ENCODE measurements around the gene PLXNB2.
A peak's percentile ranks its signal among the peaks of the same experiment; 100 is the strongest.
"Not testable (repeated sequence)": the region's sequence is repeated elsewhere in the genome, so short reads cannot be mapped to it uniquely, and the experiment has no call there.

PLXNB2 gene

DNA sequence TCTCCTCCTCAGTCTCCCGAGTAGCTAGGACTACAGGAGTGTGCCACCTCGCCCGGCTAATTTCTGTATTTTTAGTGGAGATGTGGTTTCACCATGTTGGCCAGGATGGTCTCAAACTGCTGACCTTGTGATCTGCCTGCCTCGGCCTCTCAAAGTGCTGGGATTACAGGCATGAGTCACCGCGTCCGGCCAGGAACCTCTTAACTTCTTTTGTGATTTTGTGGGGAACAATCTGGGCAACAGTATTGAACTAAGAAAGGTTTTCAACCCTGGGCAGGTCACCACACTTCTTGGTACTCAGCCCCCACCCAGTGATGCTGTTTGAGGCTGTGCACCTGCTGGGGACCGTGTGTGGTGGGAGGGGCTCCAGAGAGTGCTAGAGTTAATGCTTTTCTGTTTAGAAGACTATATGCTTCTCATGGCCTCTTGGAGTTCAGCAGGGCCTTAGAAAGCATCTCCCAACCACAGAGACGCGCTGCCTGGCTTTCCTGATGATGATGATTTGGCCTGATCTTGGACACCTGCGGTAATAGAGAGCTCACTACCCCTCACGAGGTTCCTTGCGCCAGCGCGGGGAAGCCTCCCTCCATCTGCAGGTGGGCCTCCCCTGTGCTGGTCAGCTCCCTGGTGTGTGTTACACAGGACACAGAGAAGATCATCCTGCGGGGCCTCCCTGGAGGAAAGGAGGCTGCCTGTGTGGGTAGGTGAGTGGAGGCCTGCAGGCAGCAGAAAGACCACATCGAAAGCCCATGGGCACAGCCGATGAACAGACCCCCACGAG, 18.2 kb upstream of the PLXNB2 start:
- DNase-seq, result peak in 2 of 3 experiments; percentile 3 to 40

GRCh38 chr22:50323900-50324299, 16.5 kb upstream of the PLXNB2 start:
- DNase-seq, result no peak

DNA sequence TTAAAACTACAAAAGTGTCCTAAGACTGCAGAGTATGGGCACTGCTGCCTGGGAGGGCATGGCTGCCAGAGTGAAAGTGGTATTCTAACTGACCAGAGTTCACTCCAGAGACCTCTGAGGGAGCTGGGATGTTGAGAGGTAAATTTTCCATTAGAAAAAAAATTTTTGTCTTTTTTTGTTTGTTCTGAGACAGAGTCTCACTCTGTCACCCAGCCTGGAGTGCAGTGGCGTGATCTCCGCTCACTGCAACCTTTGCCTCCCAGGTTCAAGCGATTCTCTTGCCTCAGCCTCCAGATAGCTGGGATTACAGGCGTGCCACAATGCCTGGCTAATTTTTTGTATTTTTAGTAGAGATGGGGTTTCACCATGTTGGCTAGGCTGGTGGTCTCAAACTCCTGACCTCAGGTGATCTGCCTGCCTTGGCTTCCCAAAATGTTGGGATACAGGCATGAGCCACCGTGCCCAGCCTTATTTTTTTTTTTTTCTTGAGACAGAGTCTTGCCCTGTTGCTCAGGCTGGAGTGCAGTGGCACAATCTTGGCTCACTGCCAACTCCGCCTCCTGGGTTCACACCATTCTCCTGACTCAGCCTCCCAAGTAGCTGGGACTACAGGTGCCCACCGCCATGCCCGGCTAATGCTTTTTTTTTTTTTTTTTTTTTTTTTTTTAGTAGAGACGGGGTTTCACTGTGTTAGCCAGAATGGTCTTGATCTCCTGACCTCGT, 15.1 kb upstream of the PLXNB2 start:
- not testable (repeated sequence) for DNase-seq

- DNase-seq, result no peak
Observed at GRCh38 chr22:50320671-50321325, 13.4 kb upstream of the PLXNB2 start.

DNA sequence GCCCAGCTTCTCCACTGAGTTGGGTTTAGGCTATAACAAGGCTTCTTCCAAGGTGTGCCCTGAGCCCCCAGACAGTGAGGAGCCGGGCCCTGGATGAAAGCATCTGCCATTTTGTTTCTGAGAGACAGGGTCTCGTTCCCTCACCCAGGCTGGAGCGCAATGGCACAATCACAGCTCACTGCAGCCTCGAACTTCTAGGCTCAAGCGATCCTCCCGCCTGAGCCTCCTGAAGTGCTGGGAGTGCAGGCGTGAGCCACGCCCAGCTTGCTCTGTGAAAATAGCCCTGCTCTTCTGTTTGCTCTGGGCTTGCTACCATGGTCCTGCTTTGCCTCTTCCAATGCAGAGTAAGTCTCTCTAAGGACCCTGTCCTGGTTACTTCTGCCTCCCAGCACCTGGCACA, 12.7 kb upstream of the PLXNB2 start:
- no peak for DNase-seq

DNA sequence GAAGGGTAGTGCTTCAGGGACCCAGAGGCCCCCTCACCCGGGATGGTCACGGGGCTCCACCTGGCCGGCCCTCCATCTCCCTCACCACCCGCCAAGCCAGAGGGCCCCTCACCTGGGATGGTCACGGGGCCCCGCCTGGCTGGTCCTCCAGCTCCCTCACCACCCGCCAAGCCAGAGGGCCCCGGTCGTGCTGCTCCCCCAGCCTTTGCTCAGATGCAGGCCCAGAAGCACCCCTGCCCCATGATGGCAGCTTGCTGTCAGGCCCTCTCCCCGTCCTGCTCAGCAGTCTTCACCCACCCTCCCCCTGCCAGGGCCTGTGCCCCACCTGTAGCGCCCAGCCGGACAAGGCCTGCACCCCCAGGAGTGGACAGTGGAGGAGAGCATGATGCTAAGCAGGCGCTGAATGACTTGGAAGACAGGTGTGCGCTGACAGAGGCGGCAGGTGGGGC, 12.1 kb upstream of the PLXNB2 start:
- DNase-seq, result no peak

DNA sequence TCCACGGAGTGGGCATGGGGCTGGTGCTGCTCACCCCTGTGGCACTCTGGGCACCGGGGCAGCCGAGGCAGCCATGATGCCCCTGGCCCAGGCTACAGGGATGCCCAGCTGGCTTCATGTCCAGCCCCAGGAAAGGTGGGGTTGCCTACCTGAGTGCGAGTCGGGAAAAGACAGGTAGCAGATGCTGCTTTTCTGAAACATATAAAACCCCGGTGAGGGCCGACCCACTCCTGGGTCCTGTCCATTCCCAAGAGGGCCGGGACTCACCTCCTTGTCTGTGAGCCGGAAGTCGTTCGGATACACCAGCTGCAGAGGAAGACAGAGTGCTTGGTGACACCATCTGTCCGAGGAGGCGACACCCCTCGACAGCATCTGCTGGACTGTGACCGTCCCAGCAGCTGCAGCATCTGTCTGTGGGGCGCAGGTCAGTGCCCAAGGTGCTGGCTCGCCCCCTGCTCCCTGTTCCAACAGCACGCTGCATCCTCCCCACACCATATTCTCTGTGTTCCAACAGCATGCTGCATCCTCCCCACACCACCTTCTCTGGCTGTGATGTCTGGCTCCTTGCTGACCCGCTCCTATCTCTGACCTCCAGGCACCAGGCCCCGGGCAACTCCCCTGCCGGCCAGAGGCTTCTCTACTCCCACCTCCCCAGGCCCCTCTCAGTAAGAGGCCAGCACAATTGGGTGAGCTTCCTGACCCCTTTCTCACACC, 11.4 kb upstream of the PLXNB2 start:
- DNase-seq, result no peak

DNA sequence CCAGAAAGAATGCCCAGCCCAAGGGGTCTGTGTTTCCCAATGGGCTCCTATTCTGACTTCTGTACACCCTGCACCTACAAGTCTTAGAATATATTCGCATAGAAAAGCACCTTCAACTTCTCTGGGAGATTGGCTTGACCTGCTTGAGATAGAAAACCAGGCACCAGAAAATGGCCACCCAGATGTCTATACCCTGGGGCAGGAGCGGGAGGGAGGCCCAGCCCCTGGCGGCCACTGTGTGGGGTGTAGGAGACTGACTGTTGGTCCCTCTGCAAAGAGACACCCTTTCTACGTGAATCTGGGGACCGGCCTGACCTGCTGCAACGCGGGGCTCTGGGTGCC, 10.9 kb upstream of the PLXNB2 start:
- DNase-seq, result no peak

DNA sequence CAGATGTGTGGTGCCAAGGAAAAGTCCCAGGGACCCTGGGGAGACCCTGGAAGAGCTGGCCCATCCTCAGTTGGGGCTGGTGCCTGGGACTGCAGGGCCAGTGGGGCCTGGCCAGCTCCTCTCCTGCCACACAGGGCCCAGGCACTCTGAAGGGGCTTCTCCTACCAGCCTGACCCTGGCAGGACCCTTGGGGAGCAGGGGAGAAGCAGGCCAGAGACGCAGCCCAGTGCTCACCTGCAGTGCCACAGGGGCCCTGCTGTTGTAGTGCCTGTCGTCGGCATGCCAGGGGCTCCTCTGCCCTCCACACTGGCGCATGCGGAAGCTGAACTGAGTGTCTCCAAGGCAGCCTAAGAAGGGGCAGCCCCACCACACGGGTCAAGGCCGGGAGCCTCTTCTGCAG, 10.2 kb upstream of the PLXNB2 start:
- DNase-seq, result no peak

- DNase-seq, result no peak
Observed at GRCh38 chr22:50317178-50317577, 9.7 kb upstream of the PLXNB2 start.

DNA sequence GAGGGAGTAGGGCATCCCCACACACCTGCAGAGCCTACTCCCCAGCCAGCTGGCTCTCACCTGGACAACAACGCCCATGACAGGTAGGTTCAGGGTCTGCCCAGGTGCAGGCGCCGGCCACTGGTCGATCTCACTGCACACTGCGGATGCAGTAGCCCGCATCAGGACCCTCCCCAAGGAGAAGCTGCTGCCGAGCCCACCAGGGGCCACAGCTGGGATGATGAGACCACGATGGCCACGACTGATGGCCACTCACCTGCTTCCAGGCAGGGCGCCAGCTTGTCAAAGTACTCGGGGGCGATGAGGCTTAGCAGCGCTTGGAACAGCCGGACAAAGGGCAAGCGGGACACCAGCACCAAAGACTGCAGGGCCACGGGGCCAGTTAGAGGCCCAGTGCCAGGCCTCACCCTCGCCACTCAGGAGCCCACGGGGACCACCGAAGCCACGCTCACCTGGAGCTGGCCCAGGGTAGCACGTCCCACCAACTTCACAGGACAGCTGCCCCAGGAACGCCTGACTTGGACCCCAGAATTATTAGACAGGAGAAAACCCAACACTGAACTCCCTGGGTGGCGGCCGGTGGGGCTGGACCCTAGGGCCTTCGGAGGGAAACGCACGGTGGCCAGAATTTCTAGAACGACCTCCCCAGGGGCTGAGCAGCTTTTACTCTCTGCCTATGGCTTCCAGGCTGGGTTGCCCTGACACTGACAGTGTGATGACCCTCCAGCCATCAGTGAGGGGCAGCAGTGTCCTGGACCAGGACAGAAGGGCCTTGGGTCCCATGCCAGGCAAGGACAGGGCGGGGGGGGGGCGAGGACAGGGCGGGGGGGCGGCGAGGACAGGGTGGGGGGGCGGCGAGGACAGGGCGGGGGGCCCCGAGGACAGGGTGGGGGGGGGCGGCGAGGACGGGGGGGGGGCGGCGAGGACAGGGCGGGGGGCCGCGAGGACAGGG, 8.9 kb upstream of the PLXNB2 start:
- no peak for DNase-seq

DNA sequence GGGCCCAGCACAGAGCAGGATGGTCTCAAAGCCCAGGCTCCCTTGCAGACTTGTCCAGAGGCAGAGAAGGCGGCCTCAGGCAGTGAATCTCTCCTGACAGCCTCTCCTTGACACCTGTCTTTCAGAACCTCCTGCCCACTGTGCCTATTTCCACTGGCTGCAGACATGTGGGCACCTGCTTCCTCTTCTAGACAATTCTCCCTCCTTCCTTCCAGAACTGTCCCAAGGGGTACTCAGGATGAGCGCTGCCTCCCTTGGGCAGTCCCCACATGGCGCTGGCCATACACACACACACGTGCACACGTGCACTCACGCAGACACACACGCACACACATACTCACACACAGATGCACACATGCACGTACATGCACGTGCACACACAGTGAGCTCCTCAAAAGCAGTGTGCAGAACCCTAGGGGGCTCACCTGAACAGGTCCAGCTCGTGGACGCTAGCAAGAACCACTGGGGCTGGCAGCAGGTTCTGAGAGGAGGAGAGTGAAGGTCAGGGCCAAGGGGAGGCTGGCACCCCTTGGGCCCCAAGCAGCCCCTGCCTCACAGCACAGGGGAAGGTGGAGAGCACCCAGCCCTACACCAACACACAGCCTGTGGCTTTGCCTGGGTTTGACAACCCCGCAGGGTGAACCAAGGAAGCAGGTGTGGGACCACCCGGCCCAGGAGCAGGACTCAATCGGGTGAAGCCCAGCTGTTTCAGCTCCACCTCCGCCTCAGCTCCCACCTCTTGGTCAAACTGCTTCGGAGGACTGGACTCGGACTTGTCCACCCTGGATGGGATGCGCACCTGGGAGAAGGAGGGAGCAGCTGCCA, 8.1 kb upstream of the PLXNB2 start:
- peak in 1 of 3 experiments; percentile 2 for DNase-seq

GRCh38 chr22:50314455-50315288, 7.2 kb upstream of the PLXNB2 start:
- DNase-seq, result peak in 1 of 3 experiments; percentile 1

- no peak for DNase-seq
Observed at GRCh38 chr22:50314081-50314454, 6.6 kb upstream of the PLXNB2 start.

- no peak for DNase-seq
Observed at GRCh38 chr22:50313600-50313999, 6.2 kb upstream of the PLXNB2 start.

GRCh38 chr22:50313021-50313420, 5.6 kb upstream of the PLXNB2 start:
- no peak for DNase-seq

DNA sequence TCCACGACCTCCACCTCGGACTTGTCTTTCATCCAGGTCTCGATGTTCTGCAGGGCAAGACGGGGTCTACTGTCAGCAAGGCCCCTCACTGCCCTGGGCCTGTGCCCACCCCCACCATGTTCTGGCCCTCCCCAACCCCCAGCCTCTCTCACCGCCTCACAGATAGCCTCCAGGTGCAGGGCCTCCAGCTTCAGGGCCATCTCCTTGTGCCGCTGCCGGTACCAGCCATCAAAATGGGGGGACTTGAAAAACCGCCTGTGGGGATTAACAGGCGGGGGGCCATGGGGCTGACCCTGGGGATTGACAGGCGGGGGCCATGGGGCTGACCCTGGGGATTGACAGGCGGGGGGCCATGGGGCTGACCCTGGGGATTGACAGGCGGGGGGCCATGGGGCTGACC, 4.9 kb upstream of the PLXNB2 start:
- no peak for DNase-seq

GRCh38 chr22:50311606-50312351, 4.3 kb upstream of the PLXNB2 start:
- no peak for DNase-seq

- DNase-seq, result no peak
Observed at GRCh38 chr22:50310949-50311444, 3.6 kb upstream of the PLXNB2 start.

Measured in NCI-H1417 (cell line).